ENCODE results near the gene TANGO6. TPM values are rescaled to one million over a fixed set of nuclear protein-coding genes. Genes with fewer than 3 reads are reported as not detected.

The TANGO6 gene
- total and polyA plus RNA-seq, 12 donors, result 1.9 to 17.9 (median 10.9) TPM

GRCh38 chr16:69108905-69109252 lies 265.5 kb downstream of the TANGO6 start:
- WGBS, 4 donors, result 83 to 100% (median 94%) methylated on average over 2 to 4 of the region's 4 CpGs
- H3K27ac ChIP-seq, result no peak overlapping the region
- intact Hi-C loops (cut with DNase I), result loop anchor here in 1 of 2 donors (10.0 kb wide), 1 partner anchor 204 kb away; no protein-coding TSS in a partner anchor
- peaks cover 14 to 22% of the 10 kb centered on the region in 2 donors for H3K4me1 ChIP-seq (replicated peaks in 1 of 2)
- no peak overlapping the region for H3K4me3 ChIP-seq
- peaks cover 0 to 8% of the 10 kb centered on the region in 2 donors for H3K36me3 ChIP-seq (replicated peaks in 1 of 2)
- no peaks in the 10 kb centered on the region for H3K9me3 ChIP-seq (replicated peaks in 1 of 3)
- DNase-seq, result no peak
- TF ChIP-seq, protein P1, sequence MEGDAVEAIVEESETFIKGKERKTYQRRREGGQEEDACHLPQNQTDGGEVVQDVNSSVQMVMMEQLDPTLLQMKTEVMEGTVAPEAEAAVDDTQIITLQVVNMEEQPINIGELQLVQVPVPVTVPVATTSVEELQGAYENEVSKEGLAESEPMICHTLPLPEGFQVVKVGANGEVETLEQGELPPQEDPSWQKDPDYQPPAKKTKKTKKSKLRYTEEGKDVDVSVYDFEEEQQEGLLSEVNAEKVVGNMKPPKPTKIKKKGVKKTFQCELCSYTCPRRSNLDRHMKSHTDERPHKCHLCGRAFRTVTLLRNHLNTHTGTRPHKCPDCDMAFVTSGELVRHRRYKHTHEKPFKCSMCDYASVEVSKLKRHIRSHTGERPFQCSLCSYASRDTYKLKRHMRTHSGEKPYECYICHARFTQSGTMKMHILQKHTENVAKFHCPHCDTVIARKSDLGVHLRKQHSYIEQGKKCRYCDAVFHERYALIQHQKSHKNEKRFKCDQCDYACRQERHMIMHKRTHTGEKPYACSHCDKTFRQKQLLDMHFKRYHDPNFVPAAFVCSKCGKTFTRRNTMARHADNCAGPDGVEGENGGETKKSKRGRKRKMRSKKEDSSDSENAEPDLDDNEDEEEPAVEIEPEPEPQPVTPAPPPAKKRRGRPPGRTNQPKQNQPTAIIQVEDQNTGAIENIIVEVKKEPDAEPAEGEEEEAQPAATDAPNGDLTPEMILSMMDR (IDR thresholded peaks at IDR 0.05), result no peak
- no peak for TF ChIP-seq POLR2A (IDR thresholded peaks at IDR 0.05)
- H3K27me3 ChIP-seq, result peaks cover 8% of the 10 kb centered on the region

DNA sequence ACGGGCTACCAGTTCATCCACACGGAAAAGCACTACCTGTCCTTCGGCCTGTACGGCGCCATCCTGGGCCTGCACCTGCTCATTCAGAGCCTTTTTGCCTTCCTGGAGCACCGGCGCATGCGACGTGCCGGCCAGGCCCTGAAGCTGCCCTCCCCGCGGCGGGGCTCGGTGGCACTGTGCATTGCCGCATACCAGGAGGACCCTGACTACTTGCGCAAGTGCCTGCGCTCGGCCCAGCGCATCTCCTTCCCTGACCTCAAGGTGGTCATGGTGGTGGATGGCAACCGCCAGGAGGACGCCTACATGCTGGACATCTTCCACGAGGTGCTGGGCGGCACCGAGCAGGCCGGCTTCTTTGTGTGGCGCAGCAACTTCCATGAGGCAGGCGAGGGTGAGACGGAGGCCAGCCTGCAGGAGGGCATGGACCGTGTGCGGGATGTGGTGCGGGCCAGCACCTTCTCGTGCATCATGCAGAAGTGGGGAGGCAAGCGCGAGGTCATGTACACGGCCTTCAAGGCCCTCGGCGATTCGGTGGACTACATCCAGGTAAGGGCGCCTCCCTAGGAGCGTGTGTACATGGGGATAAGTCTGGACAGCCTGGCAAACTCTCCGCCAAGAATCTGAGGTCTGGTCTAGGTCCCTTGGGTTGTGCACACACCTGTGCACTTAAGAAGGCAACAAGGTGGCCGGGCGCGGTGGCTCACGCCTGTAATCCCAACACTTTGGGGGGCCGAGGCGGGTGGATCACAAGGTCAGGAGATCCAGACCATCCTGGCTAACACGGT lies 266.3 kb downstream of the TANGO6 start:
- no peak overlapping the region for H3K4me3 ChIP-seq
- H3K4me1 ChIP-seq (replicated peaks in 1 of 2), result peaks cover 14 to 22% of the 10 kb centered on the region in 2 donors
- TF ChIP-seq, protein P1 (IDR thresholded peaks at IDR 0.05), result no peak
- TF ChIP-seq POLR2A (IDR thresholded peaks at IDR 0.05), result no peak
- no peaks in the 10 kb centered on the region for H3K9me3 ChIP-seq (replicated peaks in 1 of 3)
- DNase-seq, result no peak
- 94 to 98% (median 96%) methylated on average over 28 to 48 of the region's 48 CpGs for WGBS, 4 donors
- intact Hi-C loops (cut with DNase I), result loop anchor here in 1 of 2 donors (10.0 kb wide), 1 partner anchor 205 kb away; no protein-coding TSS in a partner anchor
- H3K27ac ChIP-seq, result no peak overlapping the region
- peaks cover 8% of the 10 kb centered on the region for H3K27me3 ChIP-seq
- peaks cover 0 to 15% of the 10 kb centered on the region in 2 donors for H3K36me3 ChIP-seq (replicated peaks in 1 of 2)

DNA sequence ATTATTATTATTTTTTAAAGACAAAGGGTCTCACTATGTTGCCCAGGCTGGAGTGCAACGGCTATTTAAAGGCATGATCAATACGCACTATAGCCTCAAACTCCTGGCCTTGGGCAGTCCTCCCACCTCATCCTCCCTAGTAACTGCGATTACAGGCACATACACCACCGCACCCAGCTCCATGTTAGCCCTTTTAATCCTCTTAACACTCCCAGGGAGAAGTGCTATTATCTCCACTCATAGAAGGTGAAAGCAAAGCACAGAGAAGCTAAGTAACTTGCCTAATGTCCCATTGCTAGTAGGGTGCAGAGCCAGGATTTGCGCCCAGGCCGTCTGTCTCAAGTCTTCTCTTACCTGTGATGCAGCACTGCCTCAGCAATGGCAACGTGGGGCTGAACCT lies 267.1 kb downstream of the TANGO6 start:
- Histone ChIP-seq H3K4me3 (no peak overlapping the region), H3K9me3 (replicated peaks in 1 of 3) (no peaks in the 10 kb centered on the region), H3K4me1 (replicated peaks in 1 of 2) (peaks cover 14 to 21% of the 10 kb centered on the region in 2 donors), H3K27ac (no peak overlapping the region), H3K27me3 (peaks cover 8% of the 10 kb centered on the region), H3K36me3 (replicated peaks in 1 of 2) (peaks cover 0 to 20% of the 10 kb centered on the region in 2 donors)
- DNase-seq, result no peak
- TF ChIP-seq, protein P1 (IDR thresholded peaks at IDR 0.05), result no peak
- no peak for TF ChIP-seq POLR2A (IDR thresholded peaks at IDR 0.05)
- WGBS, 4 donors, result 91 to 96% (median 94%) methylated on average over 7 of the region's 7 CpGs
- intact Hi-C loops (cut with DNase I), result no loop called here

DNA sequence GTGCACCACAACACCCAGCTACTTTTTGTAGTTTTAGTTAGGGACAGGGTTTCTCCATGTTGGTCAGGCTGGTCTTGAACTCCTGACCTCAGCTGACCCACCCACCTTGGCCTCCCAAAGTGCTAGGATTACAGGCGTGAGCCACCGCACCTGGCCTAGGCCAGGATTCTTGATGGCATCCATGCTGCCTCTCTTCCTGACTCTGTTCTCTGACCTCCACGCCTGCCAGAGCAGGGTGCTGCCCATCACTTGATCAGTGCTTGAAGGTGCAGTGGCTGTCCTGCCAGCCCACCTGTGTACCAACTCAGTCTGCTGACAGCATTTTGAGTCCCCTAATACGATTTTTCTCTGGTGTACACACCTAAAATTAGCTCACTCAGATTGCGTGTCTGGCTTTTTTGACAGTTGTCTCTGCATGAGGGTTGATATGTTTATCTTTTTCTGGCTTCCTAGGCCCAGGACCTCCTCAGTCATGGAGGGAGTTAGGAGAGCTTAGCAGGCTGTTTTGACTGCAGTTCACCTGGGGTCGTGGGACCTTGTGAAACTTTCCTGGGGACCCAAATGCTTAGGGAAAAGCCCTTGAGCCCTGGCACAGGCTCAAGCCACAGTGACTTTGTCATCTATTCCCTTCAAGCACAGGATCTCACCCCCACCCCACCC lies 268.0 kb downstream of the TANGO6 start:
- 86 to 95% (median 91%) methylated on average over 6 of the region's 6 CpGs for WGBS, 4 donors
- Histone ChIP-seq H3K27ac (no peak overlapping the region), H3K4me1 (replicated peaks in 1 of 2) (peaks cover 13 to 15% of the 10 kb centered on the region in 2 donors), H3K4me3 (no peak overlapping the region), H3K27me3 (peaks cover 8% of the 10 kb centered on the region), H3K9me3 (replicated peaks in 1 of 3) (no peaks in the 10 kb centered on the region), H3K36me3 (replicated peaks in 1 of 2) (peaks cover 0 to 20% of the 10 kb centered on the region in 2 donors)
- intact Hi-C loops (cut with DNase I), result no loop called here
- TF ChIP-seq, protein P1 (IDR thresholded peaks at IDR 0.05), result no peak
- no peak for TF ChIP-seq POLR2A (IDR thresholded peaks at IDR 0.05)
- no peak for DNase-seq

Measured in adrenal gland (tissue), 12 donors.